Liver (tissue), 3 donors: ENCODE data around the gene SLC13A1.

Experiments
- HNF4A ChIP-seq, 2 donors: conservative IDR thresholded peaks; 2 replicates each; pipeline ENCODE4 v1.6.1; 2016; ENCODE audit warnings: antibody characterized with exemption in 2 of 2, mild to moderate bottlenecking in 2 of 2
- HNF4G ChIP-seq: IDR thresholded peaks from 2 replicates; pipeline ENCODE4 v1.6.1; 2016; ENCODE audit warnings: antibody characterized with exemption
- RAD21 ChIP-seq, 2 donors: IDR thresholded peaks; 2 replicates each; pipeline ENCODE4 v1.6.1; 2016; ENCODE audit warnings: antibody characterized with exemption in 2 of 2, mild to moderate bottlenecking in 2 of 2
- SP1 ChIP-seq: IDR thresholded peaks from 2 replicates; pipeline ENCODE4 v1.6.1; 2018; ENCODE audit warnings: antibody characterized with exemption, mild to moderate bottlenecking
- TAF1 ChIP-seq: conservative IDR thresholded peaks from 2 replicates; pipeline ENCODE4 v1.6.1; 2016; ENCODE audit warnings: antibody characterized with exemption, mild to moderate bottlenecking
- YY1 ChIP-seq: IDR thresholded peaks from 2 replicates; pipeline ENCODE4 v1.6.1; 2016; ENCODE audit warnings: antibody characterized with exemption, mild to moderate bottlenecking
- TF ChIP-seq, protein P1 (sequence below): fragments of 150-350 bp; IDR thresholded peaks from 2 replicates; pipeline ENCODE4 v1.5.1; 2017; ENCODE audit warnings: improper control_type of control experiment, low read depth, low read length; ENCODE audit not compliant: missing input control
- TF ChIP-seq, protein P2 (sequence below): IDR thresholded peaks from 2 replicates; pipeline ENCODE4 v1.6.1; 2016; ENCODE audit warnings: antibody characterized with exemption, mild to moderate bottlenecking
- TF ChIP-seq, protein P3 (sequence below): IDR thresholded peaks from 2 replicates; pipeline ENCODE4 v1.6.1; 2016; ENCODE audit warnings: antibody characterized with exemption
- donor health status: healthy.
- donor health status: healthy.

DNA sequence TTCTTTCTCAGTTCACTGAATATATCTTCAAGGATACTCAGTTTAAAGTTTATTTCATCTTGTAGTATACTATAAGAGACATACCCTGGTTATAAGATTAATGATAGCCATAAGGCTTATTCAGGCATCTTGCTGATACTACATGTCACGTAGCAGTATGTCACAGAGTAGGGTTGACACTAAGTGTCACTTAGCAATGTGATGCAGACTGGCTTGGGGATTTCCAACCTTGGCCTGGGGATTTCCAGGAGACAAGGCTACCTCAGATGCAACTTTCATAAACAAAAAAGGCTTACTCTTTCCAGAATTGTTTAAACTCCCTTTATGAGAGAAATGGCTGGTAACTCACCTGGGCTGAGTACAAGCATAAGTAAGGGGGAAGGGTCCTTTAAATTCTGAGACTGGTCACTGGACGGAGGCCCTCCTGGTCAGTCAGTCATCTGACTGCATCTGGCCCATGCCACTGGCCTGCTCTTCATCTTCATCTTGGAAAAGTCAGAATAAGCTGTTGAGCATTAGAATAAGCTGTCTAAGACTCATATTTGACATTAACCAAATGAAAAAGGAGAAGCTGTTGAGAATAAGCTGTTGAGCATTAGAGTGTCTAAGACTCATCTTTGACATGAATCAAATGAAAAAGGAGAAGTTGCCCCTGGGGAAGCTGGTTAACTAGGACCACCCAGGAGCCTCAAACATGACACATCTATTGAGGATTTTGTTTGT is 9.5 kb downstream of the SLC13A1 start:
- TF ChIP-seq, protein P1, sequence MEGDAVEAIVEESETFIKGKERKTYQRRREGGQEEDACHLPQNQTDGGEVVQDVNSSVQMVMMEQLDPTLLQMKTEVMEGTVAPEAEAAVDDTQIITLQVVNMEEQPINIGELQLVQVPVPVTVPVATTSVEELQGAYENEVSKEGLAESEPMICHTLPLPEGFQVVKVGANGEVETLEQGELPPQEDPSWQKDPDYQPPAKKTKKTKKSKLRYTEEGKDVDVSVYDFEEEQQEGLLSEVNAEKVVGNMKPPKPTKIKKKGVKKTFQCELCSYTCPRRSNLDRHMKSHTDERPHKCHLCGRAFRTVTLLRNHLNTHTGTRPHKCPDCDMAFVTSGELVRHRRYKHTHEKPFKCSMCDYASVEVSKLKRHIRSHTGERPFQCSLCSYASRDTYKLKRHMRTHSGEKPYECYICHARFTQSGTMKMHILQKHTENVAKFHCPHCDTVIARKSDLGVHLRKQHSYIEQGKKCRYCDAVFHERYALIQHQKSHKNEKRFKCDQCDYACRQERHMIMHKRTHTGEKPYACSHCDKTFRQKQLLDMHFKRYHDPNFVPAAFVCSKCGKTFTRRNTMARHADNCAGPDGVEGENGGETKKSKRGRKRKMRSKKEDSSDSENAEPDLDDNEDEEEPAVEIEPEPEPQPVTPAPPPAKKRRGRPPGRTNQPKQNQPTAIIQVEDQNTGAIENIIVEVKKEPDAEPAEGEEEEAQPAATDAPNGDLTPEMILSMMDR, result no peak
- no peak for TF ChIP-seq HNF4G
- no peak for TF ChIP-seq TAF1
- TF ChIP-seq, protein P2, sequence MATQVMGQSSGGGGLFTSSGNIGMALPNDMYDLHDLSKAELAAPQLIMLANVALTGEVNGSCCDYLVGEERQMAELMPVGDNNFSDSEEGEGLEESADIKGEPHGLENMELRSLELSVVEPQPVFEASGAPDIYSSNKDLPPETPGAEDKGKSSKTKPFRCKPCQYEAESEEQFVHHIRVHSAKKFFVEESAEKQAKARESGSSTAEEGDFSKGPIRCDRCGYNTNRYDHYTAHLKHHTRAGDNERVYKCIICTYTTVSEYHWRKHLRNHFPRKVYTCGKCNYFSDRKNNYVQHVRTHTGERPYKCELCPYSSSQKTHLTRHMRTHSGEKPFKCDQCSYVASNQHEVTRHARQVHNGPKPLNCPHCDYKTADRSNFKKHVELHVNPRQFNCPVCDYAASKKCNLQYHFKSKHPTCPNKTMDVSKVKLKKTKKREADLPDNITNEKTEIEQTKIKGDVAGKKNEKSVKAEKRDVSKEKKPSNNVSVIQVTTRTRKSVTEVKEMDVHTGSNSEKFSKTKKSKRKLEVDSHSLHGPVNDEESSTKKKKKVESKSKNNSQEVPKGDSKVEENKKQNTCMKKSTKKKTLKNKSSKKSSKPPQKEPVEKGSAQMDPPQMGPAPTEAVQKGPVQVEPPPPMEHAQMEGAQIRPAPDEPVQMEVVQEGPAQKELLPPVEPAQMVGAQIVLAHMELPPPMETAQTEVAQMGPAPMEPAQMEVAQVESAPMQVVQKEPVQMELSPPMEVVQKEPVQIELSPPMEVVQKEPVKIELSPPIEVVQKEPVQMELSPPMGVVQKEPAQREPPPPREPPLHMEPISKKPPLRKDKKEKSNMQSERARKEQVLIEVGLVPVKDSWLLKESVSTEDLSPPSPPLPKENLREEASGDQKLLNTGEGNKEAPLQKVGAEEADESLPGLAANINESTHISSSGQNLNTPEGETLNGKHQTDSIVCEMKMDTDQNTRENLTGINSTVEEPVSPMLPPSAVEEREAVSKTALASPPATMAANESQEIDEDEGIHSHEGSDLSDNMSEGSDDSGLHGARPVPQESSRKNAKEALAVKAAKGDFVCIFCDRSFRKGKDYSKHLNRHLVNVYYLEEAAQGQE, result no peak
- no peak for TF ChIP-seq RAD21 (IDR thresholded peaks at IDR 0.05)
- TF ChIP-seq, protein P3, sequence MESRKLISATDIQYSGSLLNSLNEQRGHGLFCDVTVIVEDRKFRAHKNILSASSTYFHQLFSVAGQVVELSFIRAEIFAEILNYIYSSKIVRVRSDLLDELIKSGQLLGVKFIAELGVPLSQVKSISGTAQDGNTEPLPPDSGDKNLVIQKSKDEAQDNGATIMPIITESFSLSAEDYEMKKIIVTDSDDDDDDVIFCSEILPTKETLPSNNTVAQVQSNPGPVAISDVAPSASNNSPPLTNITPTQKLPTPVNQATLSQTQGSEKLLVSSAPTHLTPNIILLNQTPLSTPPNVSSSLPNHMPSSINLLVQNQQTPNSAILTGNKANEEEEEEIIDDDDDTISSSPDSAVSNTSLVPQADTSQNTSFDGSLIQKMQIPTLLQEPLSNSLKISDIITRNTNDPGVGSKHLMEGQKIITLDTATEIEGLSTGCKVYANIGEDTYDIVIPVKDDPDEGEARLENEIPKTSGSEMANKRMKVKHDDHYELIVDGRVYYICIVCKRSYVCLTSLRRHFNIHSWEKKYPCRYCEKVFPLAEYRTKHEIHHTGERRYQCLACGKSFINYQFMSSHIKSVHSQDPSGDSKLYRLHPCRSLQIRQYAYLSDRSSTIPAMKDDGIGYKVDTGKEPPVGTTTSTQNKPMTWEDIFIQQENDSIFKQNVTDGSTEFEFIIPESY, result no peak
- no peak for TF ChIP-seq YY1
- no peak for TF ChIP-seq SP1
- TF ChIP-seq HNF4A (conservative IDR thresholded peaks at IDR 0.05), result no peak
